Liver (tissue), 2 donors: ENCODE results near the gene PON3.

ENCODE experiments used
- YY1 ChIP-seq: IDR thresholded peaks from 2 replicates; pipeline ENCODE4 v1.6.1; 2016; ENCODE audit warnings: antibody characterized with exemption, mild to moderate bottlenecking
- TF ChIP-seq, protein P1 (sequence below): IDR thresholded peaks from 2 replicates; pipeline ENCODE4 v1.6.1; 2016; ENCODE audit warnings: antibody characterized with exemption
- donor health status: healthy.

DNA sequence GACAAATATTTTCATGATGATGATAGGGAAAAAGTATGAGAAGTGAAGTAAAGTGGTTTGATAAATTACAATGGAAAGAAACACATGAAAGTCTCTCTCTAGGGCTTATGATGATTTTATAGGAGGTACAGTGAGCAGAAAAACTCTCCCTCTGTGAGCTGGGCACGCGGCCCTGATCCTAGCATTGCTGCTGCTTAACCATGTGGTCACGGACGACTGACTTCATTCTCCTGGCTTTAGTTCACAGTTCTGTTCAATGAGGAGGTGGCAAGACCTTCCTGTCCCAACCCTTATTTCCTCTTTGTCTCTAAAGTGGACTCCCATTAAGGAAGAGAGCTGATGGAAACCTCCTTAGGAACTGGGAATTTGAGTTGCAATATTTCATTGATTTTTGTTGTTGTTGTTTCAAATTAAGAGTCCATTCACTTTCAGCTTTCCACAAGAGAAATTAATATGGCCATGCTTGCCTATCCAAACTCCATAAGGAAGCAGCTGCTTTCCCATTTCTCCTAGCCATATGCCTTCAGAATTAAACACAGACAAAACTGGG lies 8.2 kb upstream of the PON3 start:
- TF ChIP-seq, protein P1, sequence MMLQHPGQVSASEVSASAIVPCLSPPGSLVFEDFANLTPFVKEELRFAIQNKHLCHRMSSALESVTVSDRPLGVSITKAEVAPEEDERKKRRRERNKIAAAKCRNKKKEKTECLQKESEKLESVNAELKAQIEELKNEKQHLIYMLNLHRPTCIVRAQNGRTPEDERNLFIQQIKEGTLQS, result no peak
- TF ChIP-seq YY1, result no peak
